Parathyroid adenoma (tissue), 2 donors: ENCODE measurements around the gene PLA2R1.

Experiments
- H2AFZ ChIP-seq: fragments of 300-600 bp; sonication (generic); one replicate; pipeline ENCODE4 v1.7.0; 2017; ENCODE audit warnings: antibody characterized with exemption, mild to moderate bottlenecking
- H3K27ac ChIP-seq: fragments of 300-600 bp; sonication (generic); one replicate; pipeline ENCODE4 v1.7.0; 2017
- H3K27me3 ChIP-seq: fragments of 300-600 bp; sonication (generic); one replicate; pipeline ENCODE4 v1.7.0; 2017; ENCODE audit warnings: low read length; ENCODE audit not compliant: control insufficient read depth, insufficient read depth
- H3K36me3 ChIP-seq: fragments of 300-600 bp; sonication (generic); one replicate; pipeline ENCODE4 v1.7.0; 2017; ENCODE audit warnings: low read length; ENCODE audit not compliant: control insufficient read depth, insufficient read depth
- H3K4me1 ChIP-seq: fragments of 300-600 bp; sonication (generic); one replicate; pipeline ENCODE4 v1.7.0; 2017; ENCODE audit warnings: control low read depth
- H3K4me2 ChIP-seq: fragments of 300-600 bp; sonication (generic); one replicate; pipeline ENCODE4 v1.7.0; 2017; ENCODE audit warnings: low read length
- H3K4me3 ChIP-seq: fragments of 300-600 bp; sonication (generic); one replicate; pipeline ENCODE4 v1.7.0; 2017; ENCODE audit warnings: low read depth, low read length
- H3K79me2 ChIP-seq: fragments of 300-600 bp; sonication (generic); one replicate; pipeline ENCODE4 v1.7.0; 2017; ENCODE audit warnings: control low read depth
- H3K9ac ChIP-seq: fragments of 300-600 bp; sonication (generic); one replicate; pipeline ENCODE4 v1.7.0; 2017; ENCODE audit warnings: mild to moderate bottlenecking
- H3K9me3 ChIP-seq: fragments of 300-600 bp; sonication (generic); one replicate; pipeline ENCODE4 v1.7.0; 2017; ENCODE audit warnings: low read length; ENCODE audit not compliant: control insufficient read depth
- TF ChIP-seq, protein P1 (sequence below): fragments of 300-600 bp; sonication (generic); IDR thresholded peaks from one replicate; pipeline ENCODE4 v1.7.0; 2017; ENCODE audit warnings: antibody characterized with exemption, mild to moderate bottlenecking
- donor health status: primary hyperparathyroidism.

The PLA2R1 gene

DNA sequence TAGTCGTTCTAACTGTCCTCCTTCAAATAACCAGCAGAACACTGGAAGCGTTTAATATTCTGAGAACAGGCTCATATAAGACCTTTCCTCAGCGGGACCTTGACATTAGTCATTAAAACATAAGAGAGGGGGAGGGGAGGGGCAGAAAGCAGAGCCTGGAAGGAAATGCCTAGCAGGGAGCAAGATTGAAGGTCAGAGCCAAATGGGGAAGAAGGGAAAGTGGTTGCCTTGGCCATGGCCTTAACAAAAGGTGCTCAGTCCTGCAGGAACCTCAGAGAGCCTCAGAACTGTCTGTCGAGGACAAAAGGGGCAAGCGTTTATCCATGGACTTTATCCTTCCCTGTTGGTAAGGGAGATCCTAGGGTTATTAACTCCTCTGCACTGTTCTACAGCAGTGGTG, 856 bp upstream of the PLA2R1 start:
- Histone ChIP-seq H3K9ac (no peak overlapping the region), H3K27ac (peak overlapping the region; percentile 58)

GRCh38 chr2:160061944-160062291, 497 bp downstream of the PLA2R1 start:
- Histone ChIP-seq H3K9me3 (no peaks in the 10 kb centered on the region), H3K4me3 (peak overlapping the region; percentile 64), H3K4me2 (peak overlapping the region; percentile 93), H3K27ac (peak overlapping the region; percentile 58), H3K36me3 (no peaks in the 10 kb centered on the region), H3K9ac (peak overlapping the region; percentile 24), H2AFZ (peak overlapping the region; percentile 96), H3K27me3 (no peaks in the 10 kb centered on the region), H3K79me2 (peaks cover 3% of the 10 kb centered on the region), H3K4me1 (peaks cover 17% of the 10 kb centered on the region)
- TF ChIP-seq, protein P1, sequence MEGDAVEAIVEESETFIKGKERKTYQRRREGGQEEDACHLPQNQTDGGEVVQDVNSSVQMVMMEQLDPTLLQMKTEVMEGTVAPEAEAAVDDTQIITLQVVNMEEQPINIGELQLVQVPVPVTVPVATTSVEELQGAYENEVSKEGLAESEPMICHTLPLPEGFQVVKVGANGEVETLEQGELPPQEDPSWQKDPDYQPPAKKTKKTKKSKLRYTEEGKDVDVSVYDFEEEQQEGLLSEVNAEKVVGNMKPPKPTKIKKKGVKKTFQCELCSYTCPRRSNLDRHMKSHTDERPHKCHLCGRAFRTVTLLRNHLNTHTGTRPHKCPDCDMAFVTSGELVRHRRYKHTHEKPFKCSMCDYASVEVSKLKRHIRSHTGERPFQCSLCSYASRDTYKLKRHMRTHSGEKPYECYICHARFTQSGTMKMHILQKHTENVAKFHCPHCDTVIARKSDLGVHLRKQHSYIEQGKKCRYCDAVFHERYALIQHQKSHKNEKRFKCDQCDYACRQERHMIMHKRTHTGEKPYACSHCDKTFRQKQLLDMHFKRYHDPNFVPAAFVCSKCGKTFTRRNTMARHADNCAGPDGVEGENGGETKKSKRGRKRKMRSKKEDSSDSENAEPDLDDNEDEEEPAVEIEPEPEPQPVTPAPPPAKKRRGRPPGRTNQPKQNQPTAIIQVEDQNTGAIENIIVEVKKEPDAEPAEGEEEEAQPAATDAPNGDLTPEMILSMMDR, result no peak

More for the DNA sequence above, 856 bp upstream of the PLA2R1 start:
- Histone ChIP-seq H3K36me3 (no peaks in the 10 kb centered on the region), H3K4me2 (peak overlapping the region; percentile 93), H3K4me1 (peaks cover 17% of the 10 kb centered on the region), H3K27me3 (no peaks in the 10 kb centered on the region), H3K9me3 (no peaks in the 10 kb centered on the region), H3K79me2 (peaks cover 3% of the 10 kb centered on the region), H3K4me3 (peak overlapping the region; percentile 64), H2AFZ (peak overlapping the region; percentile 96)
- TF ChIP-seq, protein P1, result no peak

- no peak overlapping the region for H3K9ac ChIP-seq
- H2AFZ ChIP-seq, result peak overlapping the region; percentile 96
- peak overlapping the region; percentile 93 for H3K4me2 ChIP-seq
- no peaks in the 10 kb centered on the region for H3K27me3 ChIP-seq
- no peaks in the 10 kb centered on the region for H3K9me3 ChIP-seq
- H3K4me3 ChIP-seq, result peak overlapping the region; percentile 64
- TF ChIP-seq, protein P1, result no peak
- peaks cover 3% of the 10 kb centered on the region for H3K79me2 ChIP-seq
- no peak overlapping the region for H3K27ac ChIP-seq
- no peaks in the 10 kb centered on the region for H3K36me3 ChIP-seq
- H3K4me1 ChIP-seq, result peaks cover 17% of the 10 kb centered on the region
Measured at GRCh38 chr2:160061533-160061932, 882 bp downstream of the PLA2R1 start.

- Histone ChIP-seq H2AFZ (no peak overlapping the region), H3K4me2 (no peak overlapping the region), H3K4me3 (no peak overlapping the region), H3K27me3 (no peaks in the 10 kb centered on the region), H3K9me3 (no peaks in the 10 kb centered on the region), H3K27ac (no peak overlapping the region), H3K4me1 (peaks cover 17% of the 10 kb centered on the region), H3K79me2 (peaks cover 3% of the 10 kb centered on the region), H3K36me3 (no peaks in the 10 kb centered on the region), H3K9ac (no peak overlapping the region)
- TF ChIP-seq, protein P1, result no peak
Measured at GRCh38 chr2:160060297-160060696, 2.1 kb downstream of the PLA2R1 start.

DNA sequence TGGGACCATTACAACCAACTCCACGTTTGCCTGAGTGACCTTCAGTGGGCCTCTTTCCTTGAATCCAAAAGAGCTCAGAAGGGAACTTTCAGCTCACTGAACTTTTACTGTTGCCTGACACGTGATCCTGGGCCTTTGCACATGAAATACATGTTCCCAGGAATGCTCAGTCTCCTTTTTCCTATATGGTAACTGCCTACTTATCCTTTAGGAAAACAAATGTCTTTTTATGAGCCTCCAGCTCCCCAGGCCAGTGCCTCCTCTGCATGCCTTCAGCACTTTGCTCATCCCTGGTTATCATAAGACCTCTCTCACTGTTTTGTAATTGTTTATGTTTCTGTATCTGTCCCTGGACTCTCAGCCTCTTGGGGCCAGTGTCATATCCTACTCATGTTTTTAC, 5.1 kb downstream of the PLA2R1 start:
- Histone ChIP-seq H3K4me2 (no peak overlapping the region), H2AFZ (no peak overlapping the region), H3K27me3 (no peaks in the 10 kb centered on the region), H3K4me1 (peaks cover 10% of the 10 kb centered on the region), H3K4me3 (no peak overlapping the region), H3K36me3 (no peaks in the 10 kb centered on the region), H3K27ac (no peak overlapping the region), H3K79me2 (peaks cover under 1% of the 10 kb centered on the region), H3K9me3 (no peaks in the 10 kb centered on the region), H3K9ac (no peak overlapping the region)
- TF ChIP-seq, protein P1, result no peak
